ENCODE data around the gene TRMU. TPM values are rescaled to one million over a fixed set of nuclear protein-coding genes. Genes with fewer than 3 reads are reported as not detected.

Gene TRMU
- total and polyA plus RNA-seq, 2 of the 8 experiments (the other 6 are each of a cell fraction or from before 2014, with no cell fraction given), result 43.4 to 70.6 TPM

DNA sequence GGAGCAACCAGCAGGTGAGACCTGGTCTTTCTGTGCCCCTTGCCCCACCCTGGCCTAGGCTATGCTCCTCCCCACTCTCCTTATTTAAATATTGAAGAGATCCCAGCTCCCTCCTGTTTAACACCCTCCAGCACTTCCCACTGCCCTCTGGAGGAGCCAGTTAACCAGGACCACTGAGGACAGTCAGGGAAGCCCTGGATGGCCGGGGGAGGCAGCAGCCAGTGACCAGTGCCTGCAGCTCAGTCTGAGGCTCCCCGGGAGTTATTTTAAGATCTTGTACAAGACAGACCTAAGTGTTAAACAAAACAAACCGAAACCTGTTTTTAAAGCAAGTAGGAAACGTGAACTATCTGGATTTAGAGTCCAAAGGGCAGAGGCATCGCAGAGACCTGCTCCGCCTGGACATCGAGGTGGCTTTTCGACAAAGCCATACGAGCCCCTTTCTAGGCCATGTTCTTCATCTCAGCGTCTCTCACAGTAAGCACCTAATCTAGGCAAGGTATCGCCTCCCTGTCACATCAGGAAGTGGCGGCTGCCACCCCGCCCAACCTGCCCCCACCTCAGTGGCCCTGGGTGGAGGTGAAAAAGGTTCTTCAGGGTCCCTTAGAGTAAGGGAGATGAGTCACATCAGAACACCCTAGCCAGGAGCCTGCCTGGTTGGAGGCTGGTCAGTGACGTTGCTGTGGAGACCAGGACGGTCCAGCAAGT lies 35.2 kb downstream of the TRMU start (continued):
- TF ChIP-seq, protein P1, sequence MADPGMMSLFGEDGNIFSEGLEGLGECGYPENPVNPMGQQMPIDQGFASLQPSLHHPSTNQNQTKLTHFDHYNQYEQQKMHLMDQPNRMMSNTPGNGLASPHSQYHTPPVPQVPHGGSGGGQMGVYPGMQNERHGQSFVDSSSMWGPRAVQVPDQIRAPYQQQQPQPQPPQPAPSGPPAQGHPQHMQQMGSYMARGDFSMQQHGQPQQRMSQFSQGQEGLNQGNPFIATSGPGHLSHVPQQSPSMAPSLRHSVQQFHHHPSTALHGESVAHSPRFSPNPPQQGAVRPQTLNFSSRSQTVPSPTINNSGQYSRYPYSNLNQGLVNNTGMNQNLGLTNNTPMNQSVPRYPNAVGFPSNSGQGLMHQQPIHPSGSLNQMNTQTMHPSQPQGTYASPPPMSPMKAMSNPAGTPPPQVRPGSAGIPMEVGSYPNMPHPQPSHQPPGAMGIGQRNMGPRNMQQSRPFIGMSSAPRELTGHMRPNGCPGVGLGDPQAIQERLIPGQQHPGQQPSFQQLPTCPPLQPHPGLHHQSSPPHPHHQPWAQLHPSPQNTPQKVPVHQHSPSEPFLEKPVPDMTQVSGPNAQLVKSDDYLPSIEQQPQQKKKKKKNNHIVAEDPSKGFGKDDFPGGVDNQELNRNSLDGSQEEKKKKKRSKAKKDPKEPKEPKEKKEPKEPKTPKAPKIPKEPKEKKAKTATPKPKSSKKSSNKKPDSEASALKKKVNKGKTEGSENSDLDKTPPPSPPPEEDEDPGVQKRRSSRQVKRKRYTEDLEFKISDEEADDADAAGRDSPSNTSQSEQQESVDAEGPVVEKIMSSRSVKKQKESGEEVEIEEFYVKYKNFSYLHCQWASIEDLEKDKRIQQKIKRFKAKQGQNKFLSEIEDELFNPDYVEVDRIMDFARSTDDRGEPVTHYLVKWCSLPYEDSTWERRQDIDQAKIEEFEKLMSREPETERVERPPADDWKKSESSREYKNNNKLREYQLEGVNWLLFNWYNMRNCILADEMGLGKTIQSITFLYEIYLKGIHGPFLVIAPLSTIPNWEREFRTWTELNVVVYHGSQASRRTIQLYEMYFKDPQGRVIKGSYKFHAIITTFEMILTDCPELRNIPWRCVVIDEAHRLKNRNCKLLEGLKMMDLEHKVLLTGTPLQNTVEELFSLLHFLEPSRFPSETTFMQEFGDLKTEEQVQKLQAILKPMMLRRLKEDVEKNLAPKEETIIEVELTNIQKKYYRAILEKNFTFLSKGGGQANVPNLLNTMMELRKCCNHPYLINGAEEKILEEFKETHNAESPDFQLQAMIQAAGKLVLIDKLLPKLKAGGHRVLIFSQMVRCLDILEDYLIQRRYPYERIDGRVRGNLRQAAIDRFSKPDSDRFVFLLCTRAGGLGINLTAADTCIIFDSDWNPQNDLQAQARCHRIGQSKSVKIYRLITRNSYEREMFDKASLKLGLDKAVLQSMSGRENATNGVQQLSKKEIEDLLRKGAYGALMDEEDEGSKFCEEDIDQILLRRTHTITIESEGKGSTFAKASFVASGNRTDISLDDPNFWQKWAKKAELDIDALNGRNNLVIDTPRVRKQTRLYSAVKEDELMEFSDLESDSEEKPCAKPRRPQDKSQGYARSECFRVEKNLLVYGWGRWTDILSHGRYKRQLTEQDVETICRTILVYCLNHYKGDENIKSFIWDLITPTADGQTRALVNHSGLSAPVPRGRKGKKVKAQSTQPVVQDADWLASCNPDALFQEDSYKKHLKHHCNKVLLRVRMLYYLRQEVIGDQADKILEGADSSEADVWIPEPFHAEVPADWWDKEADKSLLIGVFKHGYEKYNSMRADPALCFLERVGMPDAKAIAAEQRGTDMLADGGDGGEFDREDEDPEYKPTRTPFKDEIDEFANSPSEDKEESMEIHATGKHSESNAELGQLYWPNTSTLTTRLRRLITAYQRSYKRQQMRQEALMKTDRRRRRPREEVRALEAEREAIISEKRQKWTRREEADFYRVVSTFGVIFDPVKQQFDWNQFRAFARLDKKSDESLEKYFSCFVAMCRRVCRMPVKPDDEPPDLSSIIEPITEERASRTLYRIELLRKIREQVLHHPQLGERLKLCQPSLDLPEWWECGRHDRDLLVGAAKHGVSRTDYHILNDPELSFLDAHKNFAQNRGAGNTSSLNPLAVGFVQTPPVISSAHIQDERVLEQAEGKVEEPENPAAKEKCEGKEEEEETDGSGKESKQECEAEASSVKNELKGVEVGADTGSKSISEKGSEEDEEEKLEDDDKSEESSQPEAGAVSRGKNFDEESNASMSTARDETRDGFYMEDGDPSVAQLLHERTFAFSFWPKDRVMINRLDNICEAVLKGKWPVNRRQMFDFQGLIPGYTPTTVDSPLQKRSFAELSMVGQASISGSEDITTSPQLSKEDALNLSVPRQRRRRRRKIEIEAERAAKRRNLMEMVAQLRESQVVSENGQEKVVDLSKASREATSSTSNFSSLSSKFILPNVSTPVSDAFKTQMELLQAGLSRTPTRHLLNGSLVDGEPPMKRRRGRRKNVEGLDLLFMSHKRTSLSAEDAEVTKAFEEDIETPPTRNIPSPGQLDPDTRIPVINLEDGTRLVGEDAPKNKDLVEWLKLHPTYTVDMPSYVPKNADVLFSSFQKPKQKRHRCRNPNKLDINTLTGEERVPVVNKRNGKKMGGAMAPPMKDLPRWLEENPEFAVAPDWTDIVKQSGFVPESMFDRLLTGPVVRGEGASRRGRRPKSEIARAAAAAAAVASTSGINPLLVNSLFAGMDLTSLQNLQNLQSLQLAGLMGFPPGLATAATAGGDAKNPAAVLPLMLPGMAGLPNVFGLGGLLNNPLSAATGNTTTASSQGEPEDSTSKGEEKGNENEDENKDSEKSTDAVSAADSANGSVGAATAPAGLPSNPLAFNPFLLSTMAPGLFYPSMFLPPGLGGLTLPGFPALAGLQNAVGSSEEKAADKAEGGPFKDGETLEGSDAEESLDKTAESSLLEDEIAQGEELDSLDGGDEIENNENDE (IDR thresholded peaks at IDR 0.05; ENCODE audit: insufficient replicate concordance, low read length), result no peak
- TF ChIP-seq, protein P2, sequence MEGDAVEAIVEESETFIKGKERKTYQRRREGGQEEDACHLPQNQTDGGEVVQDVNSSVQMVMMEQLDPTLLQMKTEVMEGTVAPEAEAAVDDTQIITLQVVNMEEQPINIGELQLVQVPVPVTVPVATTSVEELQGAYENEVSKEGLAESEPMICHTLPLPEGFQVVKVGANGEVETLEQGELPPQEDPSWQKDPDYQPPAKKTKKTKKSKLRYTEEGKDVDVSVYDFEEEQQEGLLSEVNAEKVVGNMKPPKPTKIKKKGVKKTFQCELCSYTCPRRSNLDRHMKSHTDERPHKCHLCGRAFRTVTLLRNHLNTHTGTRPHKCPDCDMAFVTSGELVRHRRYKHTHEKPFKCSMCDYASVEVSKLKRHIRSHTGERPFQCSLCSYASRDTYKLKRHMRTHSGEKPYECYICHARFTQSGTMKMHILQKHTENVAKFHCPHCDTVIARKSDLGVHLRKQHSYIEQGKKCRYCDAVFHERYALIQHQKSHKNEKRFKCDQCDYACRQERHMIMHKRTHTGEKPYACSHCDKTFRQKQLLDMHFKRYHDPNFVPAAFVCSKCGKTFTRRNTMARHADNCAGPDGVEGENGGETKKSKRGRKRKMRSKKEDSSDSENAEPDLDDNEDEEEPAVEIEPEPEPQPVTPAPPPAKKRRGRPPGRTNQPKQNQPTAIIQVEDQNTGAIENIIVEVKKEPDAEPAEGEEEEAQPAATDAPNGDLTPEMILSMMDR (IDR thresholded peaks at IDR 0.05; ENCODE audit: control extremely low read depth in 1 of 3, insufficient read depth in 1 of 3, low read depth in 1 of 3, low read length in 3 of 3), result no peak
- TF ChIP-seq EZH2 (IDR thresholded peaks at IDR 0.05; ENCODE audit: low read depth, low read length, severe bottlenecking), result no peak
